ENCODE measurements around the gene PDGFD.
"Not testable (repeated sequence)": the region's sequence is repeated elsewhere in the genome, so short reads cannot be mapped to it uniquely, and the experiment has no call there.

The PDGFD gene

DNA sequence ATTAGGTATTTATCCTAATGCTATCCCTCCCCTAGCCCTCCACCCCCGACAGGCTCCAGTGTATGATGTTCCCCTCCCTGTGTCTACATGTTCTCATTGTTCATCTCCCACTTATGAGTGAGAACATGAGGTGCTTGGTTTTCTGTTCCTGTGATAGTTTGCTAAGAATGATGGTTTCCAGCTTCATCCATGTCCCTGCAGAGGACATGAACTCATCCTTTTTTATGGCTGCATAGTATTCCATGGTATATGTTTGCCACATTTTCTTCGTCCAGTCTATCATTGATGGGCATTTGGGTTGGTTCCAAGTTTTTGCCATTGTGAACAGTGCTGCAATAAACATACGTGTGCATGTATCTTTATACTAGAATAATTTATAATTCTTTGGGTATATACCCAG lies 117.1 kb downstream of the PDGFD start:
- POLR2A ChIA-PET; H3K27ac ChIP-seq (ENCODE audit: insufficient read depth in 1 of 2, low read depth in 1 of 2, low read length in 2 of 2, poor library complexity in 1 of 2, severe bottlenecking in 2 of 2); H3K9me3 ChIP-seq (ENCODE audit: control extremely low read depth in 1 of 5, control insufficient read depth in 4 of 5, insufficient read depth in 2 of 5, low read depth in 1 of 5, low read length in 4 of 5); H3K27me3 ChIP-seq (replicated peaks in 2 of 5; ENCODE audit: control insufficient read depth in 4 of 5, insufficient read depth in 5 of 5, low read length in 4 of 5); DNase-seq; H3K36me3 ChIP-seq (ENCODE audit: control insufficient read depth in 4 of 4, insufficient read depth in 4 of 4, low read length in 3 of 4); H3K4me3 ChIP-seq (ENCODE audit: control insufficient read depth in 1 of 7, extremely low read depth in 1 of 7, insufficient read depth in 4 of 7, low read depth in 2 of 7, low read length in 6 of 7); H3K4me1 ChIP-seq (ENCODE audit: control extremely low read depth in 1 of 4, control insufficient read depth in 4 of 4, insufficient read depth in 4 of 4, low read length in 3 of 4); CTCF ChIA-PET: not testable (repeated sequence)
- no CpG with 5 or more reads among the region's 3 CpGs for WGBS (ENCODE audit: insufficient coverage)

DNA sequence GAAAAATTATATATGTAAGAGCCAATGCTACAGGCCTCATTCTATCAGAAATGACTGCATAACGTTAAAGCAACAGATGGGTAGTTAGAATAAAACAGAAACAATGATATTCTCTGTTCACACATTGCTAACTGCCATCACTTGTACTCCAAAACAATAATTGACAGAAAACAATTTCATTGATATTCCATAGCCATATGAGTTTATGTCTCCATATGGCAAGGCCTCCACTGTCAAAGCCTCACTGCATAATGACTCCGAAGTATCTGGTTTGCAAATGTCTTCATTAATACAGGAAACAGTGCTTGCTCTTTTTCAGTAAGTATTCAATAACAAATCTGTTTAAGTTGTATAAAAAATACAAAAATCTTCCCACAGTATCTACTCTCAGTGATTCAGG lies 117.6 kb downstream of the PDGFD start:
- POLR2A ChIA-PET, result no interaction called here
- H3K4me3 ChIP-seq (ENCODE audit: control insufficient read depth in 1 of 7, extremely low read depth in 1 of 7, insufficient read depth in 4 of 7, low read depth in 2 of 7, low read length in 6 of 7), result no peak overlapping the region
- DNase-seq, result no peak
- H3K27ac ChIP-seq (ENCODE audit: insufficient read depth in 1 of 2, low read depth in 1 of 2, low read length in 2 of 2, poor library complexity in 1 of 2, severe bottlenecking in 2 of 2), result no peak overlapping the region
- 100% methylated on average over 1 of the region's 2 CpGs for WGBS (ENCODE audit: insufficient coverage)
- CTCF ChIA-PET, result no interaction called here
- H3K9me3 ChIP-seq (ENCODE audit: control extremely low read depth in 1 of 5, control insufficient read depth in 4 of 5, insufficient read depth in 2 of 5, low read depth in 1 of 5, low read length in 4 of 5), result no peaks in the 10 kb centered on the region
- H3K36me3 ChIP-seq (ENCODE audit: control insufficient read depth in 4 of 4, insufficient read depth in 4 of 4, low read length in 3 of 4), result no peaks in the 10 kb centered on the region
- H3K27me3 ChIP-seq (replicated peaks in 2 of 5; ENCODE audit: control insufficient read depth in 4 of 5, insufficient read depth in 5 of 5, low read length in 4 of 5), result no peaks in the 10 kb centered on the region
- H3K4me1 ChIP-seq (ENCODE audit: control extremely low read depth in 1 of 4, control insufficient read depth in 4 of 4, insufficient read depth in 4 of 4, low read length in 3 of 4), result no peaks in the 10 kb centered on the region

DNA sequence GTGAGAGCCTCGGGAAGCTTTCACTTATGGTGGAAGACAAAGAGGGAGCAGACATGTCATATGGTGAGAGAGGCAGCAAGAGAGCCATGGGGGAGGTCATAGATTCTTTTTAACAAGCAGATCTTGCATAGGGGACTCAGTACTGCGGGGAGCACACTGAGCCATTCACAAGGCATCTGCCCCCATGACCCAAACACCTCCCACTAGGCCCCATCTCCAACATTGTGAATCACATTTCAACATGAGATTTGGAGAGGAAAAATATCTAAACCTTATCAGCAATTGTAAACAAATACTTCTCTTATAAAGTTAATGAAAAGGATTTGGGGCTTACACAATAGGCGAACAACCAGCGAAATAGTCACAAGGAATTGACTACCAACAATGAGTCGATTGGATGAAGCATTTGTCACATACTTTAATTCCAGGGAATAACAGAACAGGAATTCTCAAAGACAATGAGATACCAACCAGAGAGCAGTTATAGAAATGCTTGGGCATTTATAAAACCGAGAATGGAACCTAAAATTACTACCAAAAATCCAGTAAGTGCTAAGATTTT lies 120.2 kb downstream of the PDGFD start:
- POLR2A ChIA-PET, result no interaction called here
- Histone ChIP-seq H3K4me3 (ENCODE audit: control insufficient read depth in 1 of 7, extremely low read depth in 1 of 7, insufficient read depth in 4 of 7, low read depth in 2 of 7, low read length in 6 of 7) (no peak overlapping the region), H3K9me3 (ENCODE audit: control extremely low read depth in 1 of 5, control insufficient read depth in 4 of 5, insufficient read depth in 2 of 5, low read depth in 1 of 5, low read length in 4 of 5) (no peaks in the 10 kb centered on the region), H3K27ac (ENCODE audit: insufficient read depth in 1 of 2, low read depth in 1 of 2, low read length in 2 of 2, poor library complexity in 1 of 2, severe bottlenecking in 2 of 2) (no peak overlapping the region), H3K36me3 (ENCODE audit: control insufficient read depth in 4 of 4, insufficient read depth in 4 of 4, low read length in 3 of 4) (no peaks in the 10 kb centered on the region), H3K4me1 (ENCODE audit: control extremely low read depth in 1 of 4, control insufficient read depth in 4 of 4, insufficient read depth in 4 of 4, low read length in 3 of 4) (no peaks in the 10 kb centered on the region), H3K27me3 (replicated peaks in 2 of 5; ENCODE audit: control insufficient read depth in 4 of 5, insufficient read depth in 5 of 5, low read length in 4 of 5) (no peaks in the 10 kb centered on the region)
- no peak for DNase-seq
- CTCF ChIA-PET, result no interaction called here
- WGBS (ENCODE audit: insufficient coverage), result 100% methylated on average over 1 of the region's 6 CpGs

DNA sequence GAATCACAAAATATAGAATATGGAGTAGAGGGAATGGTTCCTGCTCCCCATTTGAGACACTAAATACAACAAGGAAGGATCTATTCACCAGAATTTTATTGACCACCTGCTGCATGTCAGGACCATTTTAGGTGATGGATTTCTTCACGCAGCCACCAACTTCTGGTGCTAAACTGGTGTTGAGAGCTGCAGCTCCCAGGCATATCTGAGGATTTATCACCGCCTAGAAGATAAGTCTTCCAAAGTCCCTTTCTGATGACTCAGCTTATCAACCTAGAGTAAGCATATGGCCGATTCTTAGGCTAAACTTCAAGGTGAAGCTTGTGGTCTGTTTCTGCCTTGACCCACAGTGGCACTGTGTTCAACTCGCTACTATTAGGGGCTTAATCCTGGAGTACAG lies 120.8 kb downstream of the PDGFD start:
- no peak overlapping the region for H3K4me3 ChIP-seq (ENCODE audit: control insufficient read depth in 1 of 7, extremely low read depth in 1 of 7, insufficient read depth in 4 of 7, low read depth in 2 of 7, low read length in 6 of 7)
- CTCF ChIA-PET, result no interaction called here

DNA sequence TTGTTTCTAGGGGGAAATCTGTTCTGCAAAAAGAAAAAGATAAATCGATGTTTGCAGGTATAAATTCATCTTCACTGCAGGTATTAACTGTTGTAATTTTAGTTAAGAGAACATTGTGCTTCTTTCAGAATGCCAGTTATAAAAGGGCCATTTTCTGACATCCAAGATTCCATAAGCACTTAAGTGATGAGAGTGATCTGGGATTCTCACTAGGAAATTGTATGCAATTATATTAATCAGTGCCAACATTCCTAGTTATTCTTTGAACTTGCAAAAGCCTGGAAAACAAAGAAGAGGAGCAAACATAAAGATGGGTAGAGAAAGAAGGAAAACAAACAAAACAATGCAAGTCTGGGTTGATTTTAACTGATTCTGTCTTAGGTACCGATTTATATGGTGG lies 122.2 kb downstream of the PDGFD start:
- CTCF ChIA-PET, result interaction anchor here (0.6 kb wide), 1 partner anchor 111 kb away, joined by 3 read pairs; no protein-coding TSS in a partner anchor
- POLR2A ChIA-PET, result no interaction called here
- peaks cover 0 to 10% (median 0%) of the 10 kb centered on the region in 5 experiments for H3K9me3 ChIP-seq (ENCODE audit: control extremely low read depth in 1 of 5, control insufficient read depth in 4 of 5, insufficient read depth in 2 of 5, low read depth in 1 of 5, low read length in 4 of 5)
- DNase-seq, result no peak
- no peaks in the 10 kb centered on the region for H3K36me3 ChIP-seq (ENCODE audit: control insufficient read depth in 4 of 4, insufficient read depth in 4 of 4, low read length in 3 of 4)
- H3K27ac ChIP-seq (ENCODE audit: insufficient read depth in 1 of 2, low read depth in 1 of 2, low read length in 2 of 2, poor library complexity in 1 of 2, severe bottlenecking in 2 of 2), result no peak overlapping the region
- 100% methylated on average over 1 of the region's 2 CpGs for WGBS (ENCODE audit: insufficient coverage)
- H3K27me3 ChIP-seq (replicated peaks in 2 of 5; ENCODE audit: control insufficient read depth in 4 of 5, insufficient read depth in 5 of 5, low read length in 4 of 5), result no peaks in the 10 kb centered on the region
- no peak overlapping the region for H3K4me3 ChIP-seq (ENCODE audit: control insufficient read depth in 1 of 7, extremely low read depth in 1 of 7, insufficient read depth in 4 of 7, low read depth in 2 of 7, low read length in 6 of 7)
- no peaks in the 10 kb centered on the region for H3K4me1 ChIP-seq (ENCODE audit: control extremely low read depth in 1 of 4, control insufficient read depth in 4 of 4, insufficient read depth in 4 of 4, low read length in 3 of 4)

More for the DNA sequence above, 120.8 kb downstream of the PDGFD start:
- Histone ChIP-seq H3K36me3 (ENCODE audit: control insufficient read depth in 4 of 4, insufficient read depth in 4 of 4, low read length in 3 of 4) (no peaks in the 10 kb centered on the region), H3K27me3 (replicated peaks in 2 of 5; ENCODE audit: control insufficient read depth in 4 of 5, insufficient read depth in 5 of 5, low read length in 4 of 5) (no peaks in the 10 kb centered on the region), H3K4me1 (ENCODE audit: control extremely low read depth in 1 of 4, control insufficient read depth in 4 of 4, insufficient read depth in 4 of 4, low read length in 3 of 4) (no peaks in the 10 kb centered on the region), H3K9me3 (ENCODE audit: control extremely low read depth in 1 of 5, control insufficient read depth in 4 of 5, insufficient read depth in 2 of 5, low read depth in 1 of 5, low read length in 4 of 5) (no peaks in the 10 kb centered on the region), H3K27ac (ENCODE audit: insufficient read depth in 1 of 2, low read depth in 1 of 2, low read length in 2 of 2, poor library complexity in 1 of 2, severe bottlenecking in 2 of 2) (no peak overlapping the region)
- POLR2A ChIA-PET, result no interaction called here
- no peak for DNase-seq
- 95% methylated on average over 4 of the region's 4 CpGs for WGBS (ENCODE audit: insufficient coverage)

DNA sequence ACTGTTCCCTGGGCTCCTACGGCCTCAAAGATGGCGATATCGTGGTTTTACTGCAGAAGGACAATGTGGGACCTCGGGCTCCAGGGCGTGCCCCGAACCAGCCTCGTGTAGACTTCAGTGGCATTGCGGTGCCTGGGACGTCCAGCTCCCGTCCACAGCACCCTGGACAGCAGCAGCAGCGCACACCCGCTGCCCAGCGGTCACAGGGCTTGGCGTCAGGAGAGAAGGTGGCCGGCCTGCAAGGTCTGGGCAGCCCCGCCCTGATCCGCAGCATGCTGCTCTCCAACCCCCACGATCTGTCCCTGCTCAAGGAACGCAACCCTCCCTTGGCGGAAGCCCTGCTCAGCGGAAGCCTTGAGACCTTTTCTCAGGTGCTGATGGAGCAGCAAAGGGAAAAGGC lies 127.0 kb downstream of the PDGFD start:
- Histone ChIP-seq H3K9me3 (ENCODE audit: control extremely low read depth in 1 of 5, control insufficient read depth in 4 of 5, insufficient read depth in 2 of 5, low read depth in 1 of 5, low read length in 4 of 5) (peaks cover 0 to 12% (median 0%) of the 10 kb centered on the region in 5 experiments), H3K27ac (ENCODE audit: insufficient read depth in 1 of 2, low read depth in 1 of 2, low read length in 2 of 2, poor library complexity in 1 of 2, severe bottlenecking in 2 of 2) (no peak overlapping the region), H3K4me3 (ENCODE audit: control insufficient read depth in 1 of 7, extremely low read depth in 1 of 7, insufficient read depth in 4 of 7, low read depth in 2 of 7, low read length in 6 of 7) (no peak overlapping the region), H3K4me1 (ENCODE audit: control extremely low read depth in 1 of 4, control insufficient read depth in 4 of 4, insufficient read depth in 4 of 4, low read length in 3 of 4) (no peaks in the 10 kb centered on the region), H3K36me3 (ENCODE audit: control insufficient read depth in 4 of 4, insufficient read depth in 4 of 4, low read length in 3 of 4) (peaks cover 0 to 2% (median under 1%) of the 10 kb centered on the region in 4 experiments), H3K27me3 (replicated peaks in 2 of 5; ENCODE audit: control insufficient read depth in 4 of 5, insufficient read depth in 5 of 5, low read length in 4 of 5) (no peaks in the 10 kb centered on the region)
- ChIA-PET CTCF (interaction anchor here (0.6 kb wide), 1 partner anchor 557 kb away, joined by 3 read pairs; no protein-coding TSS in a partner anchor), POLR2A (no interaction called here)
- no peak for DNase-seq
- 98% methylated on average over 15 of the region's 21 CpGs for WGBS (ENCODE audit: insufficient coverage)

GRCh38 chr11:104036588-104036987 lies 127.4 kb downstream of the PDGFD start, which contains the start of gene DDI1:
Gene DDI1 (plus strand): TSS chr11:104036640. CDS start chr11:104036823, 183 bp downstream.
- 99% methylated on average over 25 of the region's 26 CpGs for WGBS (ENCODE audit: insufficient coverage)
- Histone ChIP-seq H3K4me1 (ENCODE audit: control extremely low read depth in 1 of 4, control insufficient read depth in 4 of 4, insufficient read depth in 4 of 4, low read length in 3 of 4) (no peaks in the 10 kb centered on the region), H3K27ac (ENCODE audit: insufficient read depth in 1 of 2, low read depth in 1 of 2, low read length in 2 of 2, poor library complexity in 1 of 2, severe bottlenecking in 2 of 2) (no peak within 1 kb of the TSS), H3K36me3 (ENCODE audit: control insufficient read depth in 4 of 4, insufficient read depth in 4 of 4, low read length in 3 of 4) (peaks cover 0 to 2% (median under 1%) of the 10 kb centered on the region in 4 experiments), H3K27me3 (replicated peaks in 2 of 5; ENCODE audit: control insufficient read depth in 4 of 5, insufficient read depth in 5 of 5, low read length in 4 of 5) (no peaks in the 10 kb centered on the region), H3K9me3 (ENCODE audit: control extremely low read depth in 1 of 5, control insufficient read depth in 4 of 5, insufficient read depth in 2 of 5, low read depth in 1 of 5, low read length in 4 of 5) (peaks cover 0 to 15% (median 0%) of the 10 kb centered on the region in 5 experiments), H3K4me3 (ENCODE audit: control insufficient read depth in 1 of 7, extremely low read depth in 1 of 7, insufficient read depth in 4 of 7, low read depth in 2 of 7, low read length in 6 of 7) (no peak within 1 kb of the TSS)
- DNase-seq, result no peak
- POLR2A ChIA-PET, result no interaction called here
- CTCF ChIA-PET, result interaction anchor here (0.6 kb wide), 1 partner anchor 557 kb away, joined by 3 read pairs; no protein-coding TSS in a partner anchor

All from common myeloid progenitor, CD34-positive (primary cell).